Lower leg skin (tissue), 4 donors: ENCODE measurements around the gene CAMK2D. TPM values are rescaled to one million over a fixed set of nuclear protein-coding genes. Genes with fewer than 3 reads are reported as not detected.

Experiments used
- DNase-seq, 2 donors: peaks; one replicate each; pipeline ENCODE4 v3.0.0-alpha.2; 2019; ENCODE audit warnings: low spot score in 2 of 2
- H3K4me3 ChIP-seq: fragments of 200-600 bp; sonication (generic); 2 replicates; pipeline ENCODE4 v1.5.1; 2017; ENCODE audit warnings: mild to moderate bottlenecking, low read depth; ENCODE audit not compliant: poor library complexity, severe bottlenecking
- POLR2A ChIP-seq, 2 donors: fragments of 450-650 bp; IDR thresholded peaks; one replicate each; pipeline ENCODE4 v1.6.1; 2016 to 2017; ENCODE audit warnings: antibody characterized with exemption in 2 of 2, mild to moderate bottlenecking in 1 of 2, moderate library complexity in 1 of 2
- WGBS, 2 donors: methylation state at CpG; one replicate each; pipeline ENCODE4 v1.1.5; 2018; 5-methylcytosine and 5-hydroxymethylcytosine counted together
- intact Hi-C: fragments of 100-400 bp; cut with DNase I; formaldehyde crosslinking; loops from one replicate; pipeline ENCODE4 v1.15.0; 2023; ENCODE audit warnings: low total_unique reads
- total RNA-seq, 4 donors: library from RNA; depleted of rRNA; stranded (reverse); fragments of >200 nt; gene quantifications; one replicate each; pipeline ENCODE4 v1.1.0, GENCODE V29; 2016
- TF ChIP-seq, protein P1 (sequence below), 3 donors: fragments of 450-650 bp; IDR thresholded peaks; one replicate each; pipeline ENCODE4 v1.5.1; 2016; ENCODE audit warnings: antibody characterized with exemption in 3 of 3, mild to moderate bottlenecking in 3 of 3, moderate library complexity in 2 of 3

CAMK2D gene
- total RNA-seq, 4 donors from 2014 or later: 25.2 to 40.7 (median 32.7) TPM

DNA sequence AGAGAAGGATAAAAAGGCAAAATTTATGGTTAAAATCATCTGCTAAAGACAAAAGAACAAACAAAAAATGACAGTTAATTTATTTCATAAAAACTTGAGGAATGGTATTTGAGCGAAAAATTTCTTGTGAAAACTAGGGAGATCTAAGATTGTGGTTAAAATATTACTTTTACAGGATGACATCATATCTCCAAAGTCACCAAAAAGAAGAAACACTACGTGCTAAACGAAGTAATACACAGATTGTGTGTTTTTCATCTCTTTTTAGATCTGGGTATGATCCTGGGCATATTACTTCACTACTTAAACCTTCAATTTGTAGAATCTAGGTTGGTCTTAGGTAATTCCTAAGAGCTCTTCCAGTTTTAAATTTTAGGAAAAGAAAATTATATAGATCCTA is 107.7 kb downstream of the CAMK2D start:
- no peak for DNase-seq
- H3K4me3 ChIP-seq: no peak overlapping the region
- TF ChIP-seq, protein P1, sequence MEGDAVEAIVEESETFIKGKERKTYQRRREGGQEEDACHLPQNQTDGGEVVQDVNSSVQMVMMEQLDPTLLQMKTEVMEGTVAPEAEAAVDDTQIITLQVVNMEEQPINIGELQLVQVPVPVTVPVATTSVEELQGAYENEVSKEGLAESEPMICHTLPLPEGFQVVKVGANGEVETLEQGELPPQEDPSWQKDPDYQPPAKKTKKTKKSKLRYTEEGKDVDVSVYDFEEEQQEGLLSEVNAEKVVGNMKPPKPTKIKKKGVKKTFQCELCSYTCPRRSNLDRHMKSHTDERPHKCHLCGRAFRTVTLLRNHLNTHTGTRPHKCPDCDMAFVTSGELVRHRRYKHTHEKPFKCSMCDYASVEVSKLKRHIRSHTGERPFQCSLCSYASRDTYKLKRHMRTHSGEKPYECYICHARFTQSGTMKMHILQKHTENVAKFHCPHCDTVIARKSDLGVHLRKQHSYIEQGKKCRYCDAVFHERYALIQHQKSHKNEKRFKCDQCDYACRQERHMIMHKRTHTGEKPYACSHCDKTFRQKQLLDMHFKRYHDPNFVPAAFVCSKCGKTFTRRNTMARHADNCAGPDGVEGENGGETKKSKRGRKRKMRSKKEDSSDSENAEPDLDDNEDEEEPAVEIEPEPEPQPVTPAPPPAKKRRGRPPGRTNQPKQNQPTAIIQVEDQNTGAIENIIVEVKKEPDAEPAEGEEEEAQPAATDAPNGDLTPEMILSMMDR (IDR thresholded peaks at IDR 0.05): no peak
- TF ChIP-seq POLR2A (IDR thresholded peaks at IDR 0.05): no peak
- 93 to 97% methylated on average over 3 of the region's 3 CpGs for WGBS, 2 donors
- intact Hi-C loops: no loop called here

DNA sequence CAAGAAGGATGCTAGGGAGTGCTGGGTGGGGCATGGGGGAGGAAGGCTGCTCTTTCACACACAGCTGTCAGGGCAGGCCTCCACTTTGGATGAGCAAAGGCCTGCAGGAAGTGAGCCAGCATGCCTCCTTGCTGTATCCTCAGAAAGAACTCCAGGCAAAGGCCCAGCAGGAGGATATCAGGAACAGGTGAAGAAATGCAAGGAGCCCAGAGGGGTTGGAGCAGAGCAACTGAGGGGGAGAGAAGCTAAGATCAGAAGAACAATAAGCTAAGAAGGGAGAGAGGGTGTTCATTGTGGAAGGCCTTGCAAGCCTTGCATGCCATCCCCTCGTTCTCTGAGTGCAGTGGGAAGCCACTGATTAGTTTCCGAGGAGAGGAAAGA is 115.1 kb downstream of the CAMK2D start:
- no peak for DNase-seq
- intact Hi-C loops: no loop called here
- TF ChIP-seq, protein P1 (IDR thresholded peaks at IDR 0.05): no peak
- TF ChIP-seq POLR2A (IDR thresholded peaks at IDR 0.05): no peak
- 78 to 91% methylated on average over 2 of the region's 2 CpGs for WGBS, 2 donors
- H3K4me3 ChIP-seq: no peak overlapping the region

DNA sequence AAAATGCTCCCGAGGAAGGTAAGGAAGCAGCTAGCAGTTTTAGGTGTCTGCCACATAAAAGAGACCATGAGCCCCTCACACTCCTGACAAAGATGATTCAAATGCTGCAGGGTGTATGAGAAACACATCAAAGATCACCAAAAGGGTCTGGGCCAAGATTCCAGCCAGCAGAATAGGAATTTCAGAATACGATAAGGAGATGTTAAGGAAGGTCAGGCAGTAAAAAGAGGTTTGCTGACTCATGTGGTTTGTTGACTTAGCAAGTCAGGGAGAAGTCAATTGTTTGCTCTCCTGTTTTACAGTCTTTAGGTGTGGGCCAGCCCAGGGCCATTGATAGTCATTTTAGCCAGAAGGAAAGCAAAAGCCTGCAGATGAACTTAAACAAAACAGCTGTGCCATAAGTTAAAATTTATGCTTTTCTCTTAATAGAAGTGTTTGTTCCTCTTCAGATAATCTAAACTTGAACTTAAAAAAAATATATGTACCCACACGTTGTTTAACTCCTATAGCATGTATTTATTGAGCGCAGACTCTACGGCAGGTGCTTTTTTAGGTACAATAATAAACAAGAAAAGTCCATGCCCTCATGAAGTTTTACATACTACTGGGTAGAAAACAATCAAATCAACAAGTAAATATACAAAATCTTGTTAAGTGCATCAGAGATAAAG is 115.6 kb downstream of the CAMK2D start:
- no peak for DNase-seq
- intact Hi-C loops: no loop called here
- TF ChIP-seq POLR2A (IDR thresholded peaks at IDR 0.05): no peak
- TF ChIP-seq, protein P1 (IDR thresholded peaks at IDR 0.05): no peak
- WGBS, 2 donors: 83 to 89% methylated on average over 5 of the region's 5 CpGs
- H3K4me3 ChIP-seq: no peak overlapping the region

DNA sequence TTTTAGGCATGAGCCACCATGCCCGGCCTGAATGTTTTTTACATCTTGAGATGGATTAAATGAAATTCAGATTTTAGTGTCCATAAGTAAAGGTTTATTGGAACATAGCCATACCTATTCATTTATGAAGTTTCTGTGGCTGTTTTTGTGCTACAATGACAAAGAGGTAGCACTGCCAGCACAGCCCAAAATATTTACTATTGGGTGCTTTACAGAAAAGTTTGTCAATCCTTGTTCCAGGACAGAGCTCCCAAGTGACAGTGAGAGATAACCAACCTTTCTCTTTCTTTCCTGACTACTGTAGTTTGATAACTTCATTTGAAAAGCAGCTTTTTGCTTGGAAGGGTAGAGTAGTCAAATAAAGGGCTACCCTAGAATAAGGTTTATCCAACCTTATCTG is 116.2 kb downstream of the CAMK2D start:
- 93 to 100% methylated on average over 1 of the region's 1 CpG for WGBS, 2 donors
- TF ChIP-seq, protein P1 (IDR thresholded peaks at IDR 0.05): no peak
- TF ChIP-seq POLR2A (IDR thresholded peaks at IDR 0.05): no peak
- intact Hi-C loops: no loop called here
- no peak for DNase-seq
- no peak overlapping the region for H3K4me3 ChIP-seq

DNA sequence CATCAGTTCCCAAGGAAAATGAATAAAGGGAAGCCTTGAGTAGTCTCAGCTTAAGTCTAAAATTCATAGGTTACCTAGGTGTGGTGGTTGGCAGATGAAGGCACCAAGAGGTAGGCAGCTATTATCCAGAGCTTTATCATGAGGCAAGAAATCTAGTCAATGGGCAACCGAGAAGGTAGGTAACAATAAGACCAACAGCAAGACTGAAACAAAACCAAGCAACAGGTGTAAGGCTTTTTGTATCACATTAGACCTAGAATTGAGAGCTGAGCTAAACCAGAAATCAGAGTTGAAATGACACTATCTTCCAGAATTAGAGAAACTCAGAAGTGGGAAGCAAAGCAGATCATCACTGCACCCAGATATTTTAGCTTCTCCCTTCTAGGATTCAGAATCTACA is 117.1 kb downstream of the CAMK2D start:
- DNase-seq: no peak
- no peak overlapping the region for H3K4me3 ChIP-seq
- intact Hi-C loops: no loop called here
- TF ChIP-seq POLR2A (IDR thresholded peaks at IDR 0.05): no peak
- TF ChIP-seq, protein P1 (IDR thresholded peaks at IDR 0.05): no peak
- WGBS, 2 donors: 100% methylated on average over 1 of the region's 1 CpG

DNA sequence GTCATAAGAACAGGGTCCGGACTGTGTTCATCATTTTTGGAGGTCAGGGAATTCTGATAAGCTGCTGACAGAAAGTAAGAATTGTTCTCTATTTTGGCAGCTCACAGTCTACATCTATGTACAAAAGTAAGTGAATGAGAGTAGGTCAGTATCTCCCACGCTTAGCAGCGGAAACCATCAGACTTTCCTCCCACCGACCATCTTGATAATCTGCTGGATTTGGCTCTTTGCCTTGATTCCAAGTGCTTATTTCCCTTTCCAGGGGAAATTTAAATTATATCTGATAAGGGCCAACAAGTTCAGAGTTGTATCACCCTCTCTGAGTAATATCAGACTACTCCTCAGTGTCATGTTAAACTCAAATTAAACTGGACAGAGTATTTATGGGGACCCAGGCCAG is 118.0 kb downstream of the CAMK2D start:
- DNase-seq: no peak
- 69 to 84% methylated on average over 4 of the region's 4 CpGs for WGBS, 2 donors
- intact Hi-C loops: no loop called here
- no peak for TF ChIP-seq POLR2A (IDR thresholded peaks at IDR 0.05)
- TF ChIP-seq, protein P1 (IDR thresholded peaks at IDR 0.05): no peak
- H3K4me3 ChIP-seq: no peak overlapping the region
